Endometrium (tissue), 2 donors: Measurements from ENCODE around the gene PLD1.
A peak's percentile ranks its signal among the peaks of the same experiment; 100 is the strongest.
"Not testable (repeated sequence)": the region's sequence is repeated elsewhere in the genome, so short reads cannot be mapped to it uniquely, and the experiment has no call there.

Experiments
- FAIRE-seq: peaks from 2 replicates; lab custom pipeline; 2012; peaks lifted over from hg19 to GRCh38; lab: Jason Lieb, UNC
- donor health status: control.
- donor health status: control.

Gene PLD1

DNA sequence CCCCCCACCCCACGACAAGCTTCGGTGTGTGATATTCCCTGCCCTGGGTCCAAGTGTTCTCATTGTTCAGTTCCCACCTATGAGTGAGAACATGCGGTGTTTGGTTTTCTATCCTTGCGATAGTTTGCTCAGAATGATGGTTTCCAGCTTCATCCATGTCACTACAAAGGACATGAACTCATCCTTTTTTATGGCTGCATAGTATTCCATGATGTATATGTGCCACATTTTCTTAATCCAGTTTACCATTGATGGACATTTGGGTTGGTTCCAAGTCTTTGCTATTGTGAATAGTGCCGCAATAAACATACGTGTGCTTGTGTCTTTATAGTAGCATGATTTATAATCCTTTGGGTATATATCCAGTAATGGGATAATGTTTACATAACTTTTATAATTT lies 4.4 kb upstream of the PLD1 start:
- FAIRE-seq, result not testable (repeated sequence)

- FAIRE-seq, result no peak
Observed at GRCh38 chr3:171813897-171814460, 3.7 kb upstream of the PLD1 start.

DNA sequence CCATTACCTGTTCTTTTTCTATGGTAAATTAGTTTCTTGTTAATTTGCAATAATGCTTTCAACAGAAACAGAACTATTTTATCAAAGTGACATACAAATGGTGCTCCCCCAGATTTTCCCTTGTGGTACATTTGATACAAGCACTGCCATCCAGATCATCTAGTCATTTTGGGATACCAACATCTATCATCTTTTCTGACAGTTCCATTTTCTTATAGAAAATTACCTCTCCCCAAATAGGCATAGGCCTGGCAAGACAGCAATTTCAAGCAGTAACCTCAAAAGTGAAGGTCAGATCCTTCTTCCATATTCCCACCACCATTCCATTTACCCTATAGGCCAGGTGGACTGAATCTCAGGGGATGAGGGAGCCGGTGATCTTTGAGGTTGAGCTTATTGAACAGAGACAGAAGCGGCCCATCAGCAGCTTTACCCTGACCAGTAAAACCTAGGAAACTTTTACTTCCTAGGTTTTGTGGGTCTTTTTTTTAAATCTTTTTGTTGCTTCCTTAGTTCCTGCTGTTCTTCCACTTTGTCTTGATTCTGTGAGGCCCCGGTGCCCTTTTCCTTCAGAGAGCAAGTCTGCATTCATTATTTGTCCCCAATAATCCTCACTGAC lies 3.1 kb upstream of the PLD1 start:
- no peak for FAIRE-seq

DNA sequence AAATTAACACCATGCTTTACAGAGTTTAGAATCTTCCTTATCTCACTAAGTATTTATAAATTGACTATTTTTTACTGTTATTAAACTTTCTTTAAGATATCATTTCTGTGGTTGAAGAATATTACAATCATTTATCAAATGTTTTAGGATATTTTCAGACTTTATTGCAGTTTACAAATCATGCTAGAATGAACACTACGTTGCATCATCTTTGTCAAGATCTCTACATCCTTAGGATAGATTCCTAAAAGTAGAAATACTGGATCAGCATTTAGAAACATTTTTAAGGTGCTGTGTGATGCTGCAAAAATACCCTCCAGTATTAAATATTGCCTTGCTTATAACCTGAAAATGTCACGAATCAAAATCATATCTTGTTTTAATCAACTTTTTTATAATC lies 2.5 kb upstream of the PLD1 start:
- FAIRE-seq, result peak; percentile 23

DNA sequence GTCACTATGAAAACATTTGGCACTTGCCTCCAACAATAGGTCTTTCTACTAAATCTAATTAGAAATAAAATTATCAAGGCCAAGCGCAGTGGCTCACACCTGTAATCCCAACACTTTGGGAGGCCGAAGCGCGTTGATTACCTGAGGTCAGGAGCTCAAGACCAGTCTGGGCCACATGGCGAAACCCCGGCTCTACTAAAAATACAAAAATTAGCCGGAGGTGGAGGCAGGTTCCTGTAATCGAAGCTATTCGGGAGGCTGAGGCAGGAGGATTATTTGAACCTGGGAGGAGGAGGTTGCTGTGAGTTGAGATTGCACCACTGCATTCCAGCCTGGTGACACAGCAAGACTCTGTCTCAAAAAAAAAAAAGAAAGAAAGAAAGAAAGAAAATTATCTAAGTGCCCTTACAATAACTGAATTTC lies 1.6 kb upstream of the PLD1 start:
- no peak for FAIRE-seq

DNA sequence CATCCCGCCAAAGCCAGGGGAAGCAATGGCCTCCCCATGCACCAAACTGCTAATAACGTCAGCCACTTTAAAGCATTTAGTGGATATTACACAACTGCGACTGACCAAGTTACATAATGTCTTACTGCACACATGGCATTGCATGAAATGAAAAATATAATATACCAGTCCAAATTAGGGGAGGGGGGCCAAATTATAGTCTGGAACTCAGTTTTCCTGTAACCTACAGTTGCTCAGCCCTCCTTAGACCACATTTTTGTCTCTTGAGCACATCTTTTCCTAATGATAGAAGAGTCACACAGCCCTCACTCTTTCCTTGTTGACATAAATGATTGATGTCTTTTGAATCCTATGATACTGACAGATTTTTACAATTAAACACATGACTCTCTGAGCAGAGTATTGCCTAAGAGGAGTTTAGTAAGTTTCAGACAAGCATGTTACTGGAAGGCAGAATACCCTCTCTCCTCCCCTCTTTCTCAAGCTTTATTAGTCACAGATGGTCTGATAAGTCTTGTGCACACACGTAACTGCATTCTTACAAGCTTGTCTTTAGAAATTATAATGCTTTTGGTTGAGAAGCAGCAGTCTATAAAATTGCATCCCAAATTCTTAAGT lies 1.1 kb upstream of the PLD1 start:
- peak; percentile 68 for FAIRE-seq

DNA sequence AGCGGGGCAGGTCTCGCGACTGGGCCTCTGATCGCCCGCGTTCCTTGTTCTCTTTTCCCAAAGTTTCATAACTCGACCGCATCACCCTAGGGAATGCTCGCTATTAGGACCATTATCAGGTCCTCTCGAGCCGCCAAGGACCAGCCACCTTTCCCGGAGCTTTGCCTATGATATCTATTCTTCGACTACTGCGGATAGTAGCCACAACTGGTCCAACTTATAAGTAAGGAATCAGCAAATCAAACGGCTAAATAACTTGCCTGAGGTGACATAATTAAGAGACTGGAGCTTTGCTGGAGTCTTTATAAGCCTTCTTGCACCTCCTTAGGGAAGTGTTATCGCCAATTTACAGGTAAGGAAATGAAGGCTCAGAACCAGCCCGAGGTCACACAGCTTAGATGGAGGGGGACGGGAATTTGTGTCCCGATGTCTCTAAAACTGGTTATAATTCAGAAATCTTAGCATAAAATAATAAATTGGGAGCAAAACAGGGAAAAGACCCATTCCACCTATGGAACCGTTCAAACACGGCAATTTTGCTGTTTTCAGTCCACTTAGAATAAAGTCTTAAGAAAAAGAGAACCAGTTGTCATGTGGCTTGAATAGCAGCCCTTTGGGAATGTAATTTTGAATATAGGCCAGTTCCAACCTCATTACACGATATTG lies 479 bp upstream of the PLD1 start:
- FAIRE-seq, result no peak

DNA sequence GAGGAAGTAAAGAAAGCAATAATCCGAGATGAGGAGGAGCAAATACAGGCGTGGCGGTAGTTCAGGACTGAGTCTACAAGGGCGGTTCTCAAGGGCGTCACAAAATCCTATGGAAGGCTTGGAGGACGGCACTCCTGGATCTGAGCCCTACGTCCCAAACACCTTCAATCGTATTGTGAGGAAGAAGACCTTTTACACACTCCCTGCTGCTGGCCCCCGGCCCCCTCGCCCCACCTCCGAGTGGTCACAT lies 747 bp downstream of the PLD1 start:
- FAIRE-seq, result no peak

GRCh38 chr3:171807806-171808205 lies 2.5 kb downstream of the PLD1 start:
- FAIRE-seq, result no peak

- FAIRE-seq, result no peak
Observed at GRCh38 chr3:171807129-171807675, 3.1 kb downstream of the PLD1 start.

DNA sequence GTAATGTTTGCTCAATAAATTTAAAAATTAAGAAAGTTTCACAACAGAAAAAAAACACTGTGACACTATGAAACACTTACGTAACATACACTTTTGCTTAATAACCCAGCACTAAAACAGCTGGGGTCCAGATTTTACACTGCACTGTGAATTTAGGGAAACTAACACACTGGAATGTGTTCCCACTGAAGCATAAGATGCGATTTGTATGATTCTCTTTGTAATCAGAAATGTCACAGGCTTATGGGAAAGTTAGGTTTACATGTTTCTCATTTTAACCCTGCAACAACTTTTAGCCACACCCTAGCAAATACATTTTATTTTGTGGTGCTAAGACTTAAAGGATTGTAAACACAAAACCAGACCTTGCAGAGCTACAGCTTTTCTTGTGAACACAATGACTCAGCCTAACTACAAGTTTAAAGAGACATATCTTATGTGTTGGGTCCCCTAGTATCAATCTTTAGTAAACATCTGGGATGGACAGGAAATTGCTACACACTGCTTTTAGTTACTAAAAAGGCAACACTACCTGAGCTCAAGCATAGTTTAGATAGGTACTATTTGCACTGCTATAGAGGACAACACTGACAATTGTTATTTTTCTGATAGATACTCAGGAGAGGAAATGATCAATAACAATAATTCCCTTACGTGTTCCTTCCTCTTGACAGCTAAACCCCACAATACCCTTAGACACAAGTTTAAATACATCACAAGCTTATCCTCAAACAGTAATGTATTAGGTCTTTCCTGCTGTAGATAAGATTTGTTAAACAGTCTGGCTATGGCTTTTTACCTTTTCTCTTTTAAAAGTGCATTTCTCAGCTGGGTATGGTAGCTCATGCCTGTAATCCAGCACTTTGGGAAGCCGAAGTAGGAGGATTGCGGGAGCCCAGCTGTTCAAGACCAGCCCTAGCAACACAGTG lies 3.8 kb downstream of the PLD1 start:
- FAIRE-seq, result peak; percentile 46

- no peak for FAIRE-seq
Observed at GRCh38 chr3:171805687-171806086, 4.6 kb downstream of the PLD1 start.

DNA sequence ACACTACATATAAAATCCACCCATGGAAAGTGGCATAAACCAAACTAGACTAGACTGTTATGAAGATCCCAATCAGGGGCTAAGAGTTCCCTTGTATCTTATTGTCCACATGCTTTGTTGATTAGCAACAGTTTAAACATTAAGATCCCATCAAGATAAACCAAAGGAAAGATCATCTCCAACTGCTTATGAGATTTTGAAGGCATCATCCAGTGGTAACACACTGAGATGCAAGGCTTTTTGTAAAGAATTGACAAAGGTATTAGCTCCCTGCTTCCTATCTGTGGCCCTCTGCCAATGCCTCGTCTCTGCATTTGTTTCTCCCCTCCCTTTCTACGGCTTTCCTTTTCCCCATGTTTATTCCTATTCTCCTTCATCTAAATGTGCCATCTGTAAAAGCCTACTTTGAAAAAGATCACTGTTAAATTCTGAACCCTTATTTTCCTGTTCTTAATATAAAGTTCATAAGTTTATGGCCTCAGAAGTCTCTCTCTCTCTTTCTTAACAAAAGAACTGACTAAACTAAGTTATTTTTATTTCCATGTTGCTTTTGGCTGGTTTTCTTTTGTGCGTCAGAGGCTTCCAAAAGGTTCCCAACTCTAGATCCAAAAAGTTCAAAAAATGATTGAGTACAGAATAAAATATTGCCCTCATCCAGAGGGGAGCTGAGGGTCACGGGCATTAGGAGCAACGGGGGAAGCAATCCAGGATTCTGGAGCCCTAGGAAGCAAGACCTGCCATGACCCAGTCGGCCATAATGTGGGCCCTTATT lies 5.5 kb downstream of the PLD1 start:
- FAIRE-seq, result no peak

GRCh38 chr3:171803044-171803443 lies 7.2 kb downstream of the PLD1 start:
- FAIRE-seq, result no peak

DNA sequence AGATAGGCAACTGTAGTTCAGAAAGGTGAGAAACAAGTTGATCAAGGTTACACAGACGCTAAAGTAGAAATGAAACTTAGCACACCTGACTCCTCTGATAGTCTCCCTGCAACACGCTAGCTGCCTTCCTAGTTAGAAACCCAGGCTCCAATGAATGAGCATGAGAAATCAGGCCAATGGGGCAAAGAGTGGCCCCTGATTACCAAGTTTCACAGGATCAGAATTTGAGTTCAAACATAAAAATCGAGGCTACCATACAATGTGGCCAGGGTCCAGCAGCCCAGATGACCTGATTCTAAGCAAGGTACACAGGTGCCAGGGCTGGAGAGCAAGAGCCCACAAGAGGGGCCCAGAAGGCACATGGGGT lies 7.7 kb downstream of the PLD1 start:
- FAIRE-seq, result no peak

GRCh38 chr3:171801738-171802589 lies 8.3 kb downstream of the PLD1 start:
- FAIRE-seq, result peak; percentile 85

DNA sequence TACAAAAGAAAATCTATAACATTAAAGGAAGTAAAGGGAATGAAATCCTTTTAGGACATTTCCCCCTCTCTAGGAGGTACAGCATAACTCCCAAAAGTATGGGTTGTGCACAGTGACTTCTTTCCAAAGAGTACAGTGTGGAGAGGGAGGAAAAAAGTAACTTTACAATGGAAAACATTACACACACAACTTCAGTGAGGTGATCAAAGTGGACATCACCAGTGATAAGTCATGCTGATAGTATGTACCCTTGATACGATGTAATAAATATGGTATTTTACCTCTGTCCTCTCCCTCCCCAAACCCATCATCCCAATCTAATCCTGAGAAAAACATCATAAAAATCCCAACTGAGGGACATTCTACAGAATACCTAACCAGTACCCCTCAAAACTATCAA lies 10.8 kb downstream of the PLD1 start:
- FAIRE-seq, result no peak

DNA sequence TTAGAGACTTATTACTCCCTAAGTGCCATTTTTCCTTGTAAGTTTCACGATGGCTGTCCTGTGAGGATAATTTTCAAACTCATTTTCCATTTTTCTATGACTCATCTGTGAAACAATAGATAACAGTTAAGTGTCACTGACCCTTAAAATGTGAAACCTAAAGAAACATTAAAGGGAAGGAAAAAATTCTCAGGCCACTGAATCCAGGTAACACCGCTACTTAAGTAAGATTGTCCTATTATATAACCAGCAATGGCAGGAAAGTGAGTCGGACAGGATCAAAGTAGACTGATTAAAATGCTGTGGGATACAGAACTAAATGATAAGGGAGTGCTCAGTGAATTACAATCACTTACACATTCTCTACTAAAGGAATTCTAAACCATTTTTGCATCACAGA lies 12.4 kb downstream of the PLD1 start:
- no peak for FAIRE-seq

DNA sequence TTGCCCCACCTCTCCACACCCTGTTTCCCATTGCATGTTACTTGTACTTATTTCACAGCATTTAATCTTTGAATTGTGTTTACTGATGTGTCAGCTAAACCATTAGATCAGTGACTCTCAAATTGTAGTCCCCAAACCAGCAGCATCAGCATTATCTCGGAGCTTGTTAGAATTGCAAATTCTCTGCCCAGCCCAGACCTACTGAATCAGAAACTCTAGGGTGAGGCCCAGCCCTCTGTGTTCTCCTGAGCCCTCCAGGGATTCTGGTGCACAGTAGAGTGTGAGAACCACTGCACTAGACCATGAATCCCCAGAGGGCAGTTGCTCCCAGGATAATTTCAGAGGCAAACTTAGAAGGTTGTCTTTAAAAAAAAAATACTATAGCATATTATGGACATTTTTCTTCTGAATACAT lies 13.0 kb downstream of the PLD1 start:
- no peak for FAIRE-seq

DNA sequence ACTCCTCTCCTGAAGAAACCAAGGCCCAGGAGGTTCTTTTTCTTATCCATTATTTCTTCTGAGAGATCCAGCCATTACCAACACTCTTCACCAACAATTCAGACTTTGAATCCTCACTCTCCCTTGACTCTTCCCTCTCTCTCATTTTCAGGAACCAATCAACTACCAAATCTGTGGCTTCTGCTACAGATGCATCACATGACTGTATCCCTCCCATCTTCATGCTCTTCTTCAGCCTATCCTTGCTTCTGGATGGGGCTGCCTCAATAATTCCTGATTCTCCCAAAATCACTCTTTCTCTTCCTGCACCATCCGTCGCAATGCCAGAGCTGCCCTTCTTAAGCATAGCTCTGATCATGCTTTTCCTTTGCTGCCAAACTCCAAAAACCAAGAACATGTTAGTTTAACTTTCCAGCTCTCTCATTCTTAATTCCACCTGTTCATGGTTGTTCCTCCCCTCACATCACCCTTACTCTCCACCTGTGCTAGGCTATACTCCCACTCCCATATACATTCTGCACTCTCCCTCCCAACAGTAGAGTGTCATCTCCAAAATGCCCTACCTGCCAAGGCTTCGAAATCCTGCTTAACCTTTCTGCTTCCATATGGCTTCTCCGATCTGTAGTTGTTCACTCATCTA lies 13.5 kb downstream of the PLD1 start:
- FAIRE-seq, result no peak
